ENCODE measurements around the gene HACD3. TPM values are rescaled to one million over a fixed set of nuclear protein-coding genes. Genes with fewer than 3 reads are reported as not detected.
A peak's percentile ranks its signal among the peaks of the same experiment; 100 is the strongest.

Gene HACD3
- total RNA-seq, 2 donors from 2014 or later, result 41.6 to 91.4 TPM

- DNase-seq (ENCODE audit: low spot score), result peak; percentile 33
- Histone ChIP-seq H3K27ac (peak overlapping the region; percentile 46 to 65), H3K4me1 (replicated peaks) (peaks cover 7% of the 10 kb centered on the region), H3K9me3 (no peaks in the 10 kb centered on the region), H3K36me3 (no peaks in the 10 kb centered on the region), H3K27me3 (replicated peaks; ENCODE audit: insufficient read depth) (no peaks in the 10 kb centered on the region), H3K4me3 (no peak overlapping the region)
- intact Hi-C loops (cut with DNase I), result no loop called here
- TF ChIP-seq POLR2AphosphoS5 (IDR thresholded peaks at IDR 0.05), result peak; percentile 45
- no peak for TF ChIP-seq POLR2A (IDR thresholded peaks at IDR 0.05)
- no peak for TF ChIP-seq CTCF (IDR thresholded peaks at IDR 0.05)
- WGBS, result 17% methylated on average over 10 of the region's 10 CpGs
Observed at GRCh38 chr15:65512807-65513416, 17.4 kb upstream of the HACD3 start.

- no peaks in the 10 kb centered on the region for H3K9me3 ChIP-seq
- H3K4me3 ChIP-seq, result peak within 1 kb of the TSS; percentile 98 to 99
- DNase-seq (ENCODE audit: low spot score), result peak; percentile 86
- H3K27ac ChIP-seq, result peak within 1 kb of the TSS; percentile 77 to 84
- intact Hi-C loops (cut with DNase I), result no loop called here
- under 1% methylated on average over 60 of the region's 75 CpGs for WGBS
- peak; percentile 94 for TF ChIP-seq POLR2AphosphoS5 (IDR thresholded peaks at IDR 0.05)
- peak; percentile 64 to 89 (median 86) for TF ChIP-seq CTCF (IDR thresholded peaks at IDR 0.05)
- TF ChIP-seq POLR2A (IDR thresholded peaks at IDR 0.05), result peak; percentile 15
- H3K27me3 ChIP-seq (replicated peaks; ENCODE audit: insufficient read depth), result no peaks in the 10 kb centered on the region
- no peaks in the 10 kb centered on the region for H3K36me3 ChIP-seq
- H3K4me1 ChIP-seq (replicated peaks), result peaks cover 7% of the 10 kb centered on the region
Observed at GRCh38 chr15:65516997-65517865, 13.0 kb upstream of the HACD3 start, which contains the start of gene DPP8. TSS of gene DPP8 (minus strand) at chr15:65517689. CDS start at chr15:65512553, 5,136 bp downstream.

DNA sequence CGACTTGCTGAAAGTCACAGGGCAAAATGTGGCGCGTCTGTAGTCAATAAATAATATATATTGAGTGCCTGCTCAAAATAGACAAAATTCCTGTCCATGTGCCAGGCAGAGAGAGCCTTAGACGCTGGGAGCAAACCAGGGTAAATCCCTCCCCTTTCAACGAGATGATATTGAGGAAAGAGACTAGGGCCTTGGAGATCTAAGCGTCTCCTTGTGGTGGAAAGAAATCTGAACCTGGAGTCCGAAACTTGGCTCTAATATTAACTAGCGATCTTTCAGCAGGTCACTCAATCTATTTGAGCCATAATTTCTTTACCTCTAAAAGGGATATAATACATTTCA is 12.4 kb upstream of the HACD3 start:
- WGBS, result 39% methylated on average over 8 of the region's 8 CpGs
- Histone ChIP-seq H3K36me3 (no peaks in the 10 kb centered on the region), H3K27me3 (replicated peaks; ENCODE audit: insufficient read depth) (no peaks in the 10 kb centered on the region), H3K27ac (peak overlapping the region in 1 of 2 donors; percentile 84), H3K4me3 (peak overlapping the region; percentile 98 to 99), H3K9me3 (no peaks in the 10 kb centered on the region), H3K4me1 (replicated peaks) (peaks cover 7% of the 10 kb centered on the region)
- TF ChIP-seq CTCF (IDR thresholded peaks at IDR 0.05) (peak in 1 of 4 experiments; percentile 1), POLR2A (IDR thresholded peaks at IDR 0.05) (no peak)
- no peak for DNase-seq (ENCODE audit: low spot score)
- intact Hi-C loops (cut with DNase I), result no loop called here

DNA sequence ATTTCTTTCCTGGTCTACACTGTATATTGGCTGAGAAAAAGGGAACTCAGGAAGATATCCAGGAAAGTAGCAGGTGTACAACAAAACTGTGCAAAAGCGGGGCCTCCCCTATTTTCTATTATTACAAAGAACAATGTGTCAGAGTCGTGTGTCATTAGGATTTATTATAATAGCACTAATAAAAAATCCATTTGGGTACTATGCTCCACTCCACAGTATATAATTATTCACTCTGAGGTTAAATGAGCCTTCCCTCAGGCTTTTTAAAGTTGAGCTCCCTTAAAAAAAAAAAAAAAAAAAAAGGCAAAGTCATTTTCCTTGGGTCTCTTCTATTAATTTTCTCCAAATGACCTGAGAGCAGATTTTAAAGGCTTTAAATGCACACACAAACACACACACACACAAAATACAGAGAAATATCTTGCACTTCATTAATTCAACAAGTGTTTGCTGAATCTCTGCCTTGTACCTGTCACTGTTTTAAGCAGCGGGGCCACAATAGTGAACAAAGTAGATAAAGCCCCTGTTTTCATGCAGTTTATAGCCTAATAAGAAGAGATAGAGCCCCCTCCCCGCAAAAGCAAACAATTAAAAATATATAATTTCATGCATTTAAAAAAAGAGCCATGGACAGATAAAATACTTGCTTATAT is 11.5 kb upstream of the HACD3 start:
- Histone ChIP-seq H3K36me3 (no peaks in the 10 kb centered on the region), H3K27me3 (replicated peaks; ENCODE audit: insufficient read depth) (no peaks in the 10 kb centered on the region), H3K27ac (no peak overlapping the region), H3K4me3 (no peak overlapping the region), H3K4me1 (replicated peaks) (peaks cover 7% of the 10 kb centered on the region), H3K9me3 (no peaks in the 10 kb centered on the region)
- intact Hi-C loops (cut with DNase I), result no loop called here
- TF ChIP-seq CTCF (IDR thresholded peaks at IDR 0.05) (no peak), POLR2AphosphoS5 (IDR thresholded peaks at IDR 0.05) (no peak), POLR2A (IDR thresholded peaks at IDR 0.05) (no peak)
- 58% methylated on average over 4 of the region's 4 CpGs for WGBS
- no peak for DNase-seq (ENCODE audit: low spot score)

All from prostate gland (tissue), 2 donors.